HepG2 (cell line): ENCODE data around the gene CASP5. TPM values are rescaled to one million over a fixed set of nuclear protein-coding genes. Genes with fewer than 3 reads are reported as not detected.

Experiments used
- ATAC-seq: fragments of 200-7000 bp; cut with Tn5 transposase; 3 replicates; pipeline ENCODE4 v1.9.1; 2020; ENCODE audit warnings: mild to moderate bottlenecking, moderate library complexity
- BruUV-seq: library from RNA; stranded (reverse); fragments of 400-500 nt; replicated peaks from 2 replicates; lab custom pipeline; 2021; lab: Mats Ljungman, UMichigan
- CTCF ChIA-PET: fragments of 300-600 bp; formaldehyde crosslinking; extraction: SDS; loops from one replicate; lab custom pipeline; 2021; ENCODE audit warnings: low total read pairs, inconsistent platforms, low intra/inter-chr PET ratio; lab: Yijun Ruan, JAX
- POLR2A ChIA-PET: fragments of 350-600 bp; sonication (Branson Sonifier 250); formaldehyde crosslinking; loops from one replicate; lab custom pipeline; 2020; ENCODE audit warnings: antibody characterized with exemption, inconsistent platforms; lab: Yijun Ruan, JAX
- DNase-seq: peaks from one replicate; pipeline ENCODE4 v3.0.0-alpha.2; 2015; ENCODE audit warnings: low spot score
- FAIRE-seq: peaks from 3 replicates; lab custom pipeline; 2011; peaks lifted over from hg19 to GRCh38; lab: Jason Lieb, UNC
- H2AFZ ChIP-seq: one replicate; pipeline ENCODE4 v1.6.1; 2011; ENCODE audit warnings: low read length, inconsistent platforms
- H3K27ac ChIP-seq: fragments of 300-600 bp; 3 replicates; pipeline ENCODE4 v1.8.0; 2011; ENCODE audit warnings: mixed run types, mild to moderate bottlenecking, mixed read lengths, low read length, inconsistent platforms; ENCODE audit not compliant: insufficient read depth; ENCODE audit errors: extremely low read length
- H3K27me3 ChIP-seq, 2 experiments: fragments of 200-600 bp in 1 of 2; 2 replicates in 1 of 2; 3 replicates in 1 of 2; pipeline versions ENCODE4 v1.6.0 to v1.8.0; 2011; ENCODE audit warnings: low read length in 2 of 2, mild to moderate bottlenecking in 2 of 2, moderate library complexity in 2 of 2, inconsistent platforms in 1 of 2; ENCODE audit not compliant: insufficient read depth in 2 of 2, control insufficient read depth in 1 of 2
- H3K36me3 ChIP-seq, 2 experiments: fragments of 200-600 bp in 1 of 2; replicated peaks in 1 of 2; 2 replicates in 1 of 2; 3 replicates in 1 of 2; pipeline versions ENCODE4 v1.5.1 to v1.8.0; 2011; ENCODE audit warnings: low read length in 2 of 2, inconsistent platforms in 1 of 2; ENCODE audit not compliant: insufficient read depth in 2 of 2, control insufficient read depth in 1 of 2
- H3K4me1 ChIP-seq: 2 replicates; pipeline ENCODE4 v1.5.1; 2012; ENCODE audit warnings: low read length, inconsistent platforms; ENCODE audit not compliant: insufficient read depth
- H3K4me2 ChIP-seq: 2 replicates; pipeline ENCODE4 v1.6.0; 2011; ENCODE audit warnings: low read depth, low read length, inconsistent platforms
- H3K4me3 ChIP-seq, 3 experiments: fragments of 200-600 bp in 1 of 3; sonication (generic), shearing (Covaris generic) in 1 of 3; replicated peaks in 1 of 3; 2 replicates each; pipeline ENCODE4 v1.5.1; 2011 to 2016; ENCODE audit warnings: low read length in 3 of 3, inconsistent platforms in 2 of 3, low read depth in 2 of 3, mild to moderate bottlenecking in 2 of 3, control low read depth in 1 of 3, mixed read lengths in 1 of 3; ENCODE audit not compliant: insufficient read depth in 1 of 3
- H3K79me2 ChIP-seq: one replicate; pipeline ENCODE4 v1.6.1; 2011; ENCODE audit warnings: low read length, inconsistent platforms; ENCODE audit not compliant: insufficient read depth
- H3K9ac ChIP-seq: 2 replicates; pipeline ENCODE4 v1.6.0; 2011; ENCODE audit warnings: mild to moderate bottlenecking, low read depth, low read length, inconsistent platforms; ENCODE audit not compliant: insufficient read depth
- H3K9me3 ChIP-seq: 2 replicates; pipeline ENCODE4 v1.5.1; 2012; ENCODE audit warnings: mild to moderate bottlenecking, low read length
- H4K20me1 ChIP-seq: 2 replicates; pipeline ENCODE4 v1.6.0; 2011; ENCODE audit warnings: inconsistent platforms, mild to moderate bottlenecking, low read length, moderate library complexity; ENCODE audit not compliant: insufficient read depth
- EEA1 ChIP-seq: sonication (generic); formaldehyde crosslinking; IDR thresholded peaks from 2 replicates; pipeline ENCODE4 v1.5.1; 2020; ENCODE audit warnings: mild to moderate bottlenecking, missing genetic modification reagents, borderline replicate concordance
- MED13 ChIP-seq: sonication (generic); formaldehyde crosslinking; IDR thresholded peaks from 2 replicates; pipeline ENCODE4 v1.5.0; 2020; ENCODE audit warnings: missing genetic modification reagents
- MIER2 ChIP-seq: IDR thresholded peaks from 2 replicates; pipeline ENCODE4 v1.6.1; 2016; ENCODE audit warnings: missing biosample characterization, missing genetic modification reagents
- NFYC ChIP-seq: IDR thresholded peaks from 2 replicates; pipeline ENCODE4 v1.6.1; 2016; ENCODE audit warnings: missing genetic modification reagents, missing compliant biosample characterization
- RNF2 ChIP-seq: fragments of 450-650 bp; conservative IDR thresholded peaks from 2 replicates; pipeline ENCODE4 v1.6.1; 2016; ENCODE audit warnings: low read depth
- ZNF264 ChIP-seq: sonication (generic); formaldehyde crosslinking; IDR thresholded peaks from 2 replicates; pipeline ENCODE4 v1.4.0; 2020; ENCODE audit warnings: missing genetic modification reagents
- ZNF589 ChIP-seq: sonication (generic); formaldehyde crosslinking; conservative IDR thresholded peaks from 2 replicates; pipeline ENCODE4 v1.8.0; 2022; ENCODE audit warnings: mild to moderate bottlenecking, moderate library complexity, missing genetic modification reagents
- ZSCAN12 ChIP-seq: sonication (generic); formaldehyde crosslinking; IDR thresholded peaks from 2 replicates; pipeline ENCODE4 v1.9.0; 2021; ENCODE audit warnings: mild to moderate bottlenecking, missing genetic modification reagents
- WGBS: methylation state at CpG from one replicate; pipeline ENCODE4 v1.1.6; 2017; ENCODE audit warnings: low lambda C conversion rate; 5-methylcytosine and 5-hydroxymethylcytosine counted together
- in situ Hi-C: cut with HindIII; loops from 2 replicates; pipeline ENCODE4 v1.10.0; 2017; ENCODE audit warnings: low pct_unique_long_range_greater_than_20kb; ENCODE audit not compliant: extremely low pct_ligation_motif_present
- intact Hi-C: fragments of 100-400 bp; cut with micrococcal nuclease; formaldehyde crosslinking; loops from one replicate; pipeline ENCODE4 v1.10.0; 2022; ENCODE audit not compliant: unreplicated experiment
- polyA plus RNA-seq, 8 experiments: library from polyadenylated mRNA; depleted of rRNA in 3 of 8; stranded (reverse) in 7 of 8; unstranded in 1 of 8; fragments of >200 nt; fragmentation: Illumina TruSeq in 4 of 8; extraction: Trizol in 4 of 8; gene quantifications; 2 replicates each; pipeline versions ENCODE4 v1.2.1 to v1.2.3, GENCODE V29; 2011 to 2016; ENCODE audit warnings: low read depth in 4 of 8, missing spikeins in 1 of 8, mixed read lengths in 1 of 8; ENCODE audit not compliant: insufficient read depth in 1 of 8
- total RNA-seq, 5 experiments: library from RNA; depleted of rRNA; stranded (reverse); fragments of >200 nt; fragmentation: Illumina TruSeq; extraction: Trizol; gene quantifications; 2 replicates each; pipeline ENCODE4 v1.2.3, GENCODE V29; 2016; ENCODE audit warnings: low read depth in 1 of 5
- TF ChIP-seq, protein P1 (sequence below): sonication (generic); formaldehyde crosslinking; IDR thresholded peaks from 2 replicates; pipeline ENCODE4 v1.5.0; 2020; ENCODE audit warnings: missing genetic modification reagents, mild to moderate bottlenecking, borderline replicate concordance
- TF ChIP-seq, protein P2 (sequence below): sonication (generic); formaldehyde crosslinking; IDR thresholded peaks from 2 replicates; pipeline ENCODE4 v1.8.0; 2022; ENCODE audit warnings: mild to moderate bottlenecking, missing genetic modification reagents

The CASP5 gene
- total and polyA plus RNA-seq, 2 of the 13 experiments (the other 11 are each of a cell fraction or from before 2014, with no cell fraction given), result not detected

DNA sequence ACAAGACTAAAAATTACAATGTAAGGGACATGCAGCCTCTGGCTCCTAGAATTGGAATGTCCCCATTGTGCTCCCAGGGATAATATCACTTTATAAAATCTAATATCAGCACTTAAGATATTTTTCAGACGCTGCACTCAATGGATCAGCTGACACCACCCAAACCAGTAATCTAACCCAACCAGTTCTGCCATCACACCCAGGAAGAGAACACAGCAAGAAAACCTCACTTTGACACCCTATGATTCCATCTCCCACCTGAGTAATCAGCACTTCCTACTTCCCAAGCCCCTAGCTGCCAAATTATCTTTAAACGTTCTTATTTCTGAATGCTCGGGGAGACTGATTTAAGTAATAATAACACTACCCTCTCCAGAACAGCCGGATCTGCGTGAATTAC lies 57.2 kb downstream of the CASP5 start:
- peaks cover 33% of the 10 kb centered on the region for H3K4me1 ChIP-seq
- no peak overlapping the region for H3K9ac ChIP-seq
- ATAC-seq, result no peak
- intact Hi-C loops (no loop called here), in situ Hi-C loops (no loop called here)
- ChIA-PET CTCF (no interaction called here), POLR2A (no interaction called here)
- H3K36me3 ChIP-seq, result no peaks in the 10 kb centered on the region
- no peak overlapping the region for H3K27ac ChIP-seq
- WGBS, result 96% methylated on average over 5 of the region's 5 CpGs
- no TSS peak for BruUV-seq
- H2AFZ ChIP-seq, result no peak overlapping the region
- H3K79me2 ChIP-seq, result peaks cover 8% of the 10 kb centered on the region
- DNase-seq, result no peak
- no peaks in the 10 kb centered on the region; a peak in 1 of 5 replicates for H3K27me3 ChIP-seq
- H4K20me1 ChIP-seq, result no peaks in the 10 kb centered on the region
- FAIRE-seq, result no peak
- H3K4me3 ChIP-seq, result no peak overlapping the region
- TF ChIP-seq ZSCAN12 (CRISPR knock-in tag) (no peak), NFYC (no peak), RNF2 (no peak), EEA1 (CRISPR knock-in tag) (no peak), MIER2 (CRISPR knock-in tag) (no peak), MED13 (CRISPR knock-in tag) (no peak), ZNF589 (no peak)
- TF ChIP-seq, protein P1, sequence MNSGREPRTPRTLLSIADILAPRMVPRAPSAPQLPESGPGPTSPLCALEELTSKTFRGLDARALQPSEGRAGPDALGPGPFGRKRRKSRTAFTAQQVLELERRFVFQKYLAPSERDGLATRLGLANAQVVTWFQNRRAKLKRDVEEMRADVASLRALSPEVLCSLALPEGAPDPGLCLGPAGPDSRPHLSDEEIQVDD (CRISPR knock-in tag), result no peak
- no peak overlapping the region for H3K4me2 ChIP-seq
- 0 out of 2 replicates have a peak, but pooled peaks cover 8% of the 10 kb centered on the region for H3K9me3 ChIP-seq

DNA sequence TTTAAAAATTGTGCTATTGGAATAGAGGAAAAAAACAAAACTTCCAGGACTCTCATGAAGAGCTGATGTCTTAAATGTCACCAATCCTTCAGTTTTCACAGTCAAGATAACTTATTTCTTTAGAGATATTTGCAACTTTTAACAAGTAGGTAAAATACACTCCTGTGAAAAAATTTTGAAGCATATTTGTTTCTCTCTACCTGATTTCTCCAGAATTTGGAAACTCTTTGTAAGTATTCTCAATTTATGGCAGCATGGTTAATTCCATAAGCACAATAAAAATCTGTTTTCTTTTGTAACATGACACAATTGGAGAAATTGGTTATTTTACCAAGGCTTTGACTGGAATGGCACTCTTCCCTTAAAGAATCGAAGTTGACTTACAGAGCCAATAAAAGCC lies 58.7 kb downstream of the CASP5 start:
- in situ Hi-C loops, result no loop called here
- DNase-seq, result no peak
- TF ChIP-seq ZNF264 (CRISPR knock-in tag), result no peak
- TF ChIP-seq, protein P2, sequence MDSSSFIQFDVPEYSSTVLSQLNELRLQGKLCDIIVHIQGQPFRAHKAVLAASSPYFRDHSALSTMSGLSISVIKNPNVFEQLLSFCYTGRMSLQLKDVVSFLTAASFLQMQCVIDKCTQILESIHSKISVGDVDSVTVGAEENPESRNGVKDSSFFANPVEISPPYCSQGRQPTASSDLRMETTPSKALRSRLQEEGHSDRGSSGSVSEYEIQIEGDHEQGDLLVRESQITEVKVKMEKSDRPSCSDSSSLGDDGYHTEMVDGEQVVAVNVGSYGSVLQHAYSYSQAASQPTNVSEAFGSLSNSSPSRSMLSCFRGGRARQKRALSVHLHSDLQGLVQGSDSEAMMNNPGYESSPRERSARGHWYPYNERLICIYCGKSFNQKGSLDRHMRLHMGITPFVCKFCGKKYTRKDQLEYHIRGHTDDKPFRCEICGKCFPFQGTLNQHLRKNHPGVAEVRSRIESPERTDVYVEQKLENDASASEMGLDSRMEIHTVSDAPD (CRISPR knock-in tag), result no peak
- TF ChIP-seq, all 625 proteins: peak for 0
- no peaks in the 10 kb centered on the region for H3K36me3 ChIP-seq
- H4K20me1 ChIP-seq, result no peaks in the 10 kb centered on the region
- H3K4me3 ChIP-seq, result no peak overlapping the region
- ChIA-PET POLR2A (no interaction called here), CTCF (no interaction called here)
- intact Hi-C loops, result loop anchor here (5.0 kb wide), 1 partner anchor 1058 kb away; the partner anchor contains the start of gene MSANTD4
- H3K4me2 ChIP-seq, result no peak overlapping the region
- ATAC-seq (no peak), FAIRE-seq (no peak)
- 88% methylated on average over 1 of the region's 1 CpG for WGBS
- 0 out of 2 replicates have a peak, but pooled peaks cover 8% of the 10 kb centered on the region for H3K9me3 ChIP-seq
- H3K4me1 ChIP-seq, result peaks cover 22% of the 10 kb centered on the region
- H2AFZ ChIP-seq, result no peak overlapping the region
- H3K27me3 ChIP-seq, result no peaks in the 10 kb centered on the region; a peak in 1 of 5 replicates
- no peak overlapping the region for H3K27ac ChIP-seq
- H3K9ac ChIP-seq, result no peak overlapping the region
- peaks cover 8% of the 10 kb centered on the region for H3K79me2 ChIP-seq
- no TSS peak for BruUV-seq
